Measurements from ENCODE around the gene CERK.

DNA sequence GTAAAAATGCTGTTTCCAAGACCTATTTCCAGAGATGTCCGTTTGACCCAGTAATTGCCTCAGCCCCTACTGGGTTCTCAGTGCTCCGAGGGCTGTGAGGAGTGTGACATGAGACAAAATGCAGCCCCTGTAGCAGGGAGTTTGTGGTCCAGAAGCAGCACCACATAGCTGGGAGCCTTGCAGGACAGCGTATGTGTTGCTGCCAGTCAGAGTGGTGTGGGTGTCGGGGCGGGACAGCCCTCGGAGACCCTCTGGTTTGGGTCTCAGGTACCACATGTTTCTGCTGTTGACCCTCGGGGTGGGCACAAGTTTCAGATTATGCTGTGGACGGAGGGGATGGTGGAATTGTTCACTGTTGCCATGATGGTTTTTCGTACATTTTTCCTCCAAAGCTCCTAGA is 41.6 kb upstream of the CERK start:
- TF ChIP-seq, protein P1, sequence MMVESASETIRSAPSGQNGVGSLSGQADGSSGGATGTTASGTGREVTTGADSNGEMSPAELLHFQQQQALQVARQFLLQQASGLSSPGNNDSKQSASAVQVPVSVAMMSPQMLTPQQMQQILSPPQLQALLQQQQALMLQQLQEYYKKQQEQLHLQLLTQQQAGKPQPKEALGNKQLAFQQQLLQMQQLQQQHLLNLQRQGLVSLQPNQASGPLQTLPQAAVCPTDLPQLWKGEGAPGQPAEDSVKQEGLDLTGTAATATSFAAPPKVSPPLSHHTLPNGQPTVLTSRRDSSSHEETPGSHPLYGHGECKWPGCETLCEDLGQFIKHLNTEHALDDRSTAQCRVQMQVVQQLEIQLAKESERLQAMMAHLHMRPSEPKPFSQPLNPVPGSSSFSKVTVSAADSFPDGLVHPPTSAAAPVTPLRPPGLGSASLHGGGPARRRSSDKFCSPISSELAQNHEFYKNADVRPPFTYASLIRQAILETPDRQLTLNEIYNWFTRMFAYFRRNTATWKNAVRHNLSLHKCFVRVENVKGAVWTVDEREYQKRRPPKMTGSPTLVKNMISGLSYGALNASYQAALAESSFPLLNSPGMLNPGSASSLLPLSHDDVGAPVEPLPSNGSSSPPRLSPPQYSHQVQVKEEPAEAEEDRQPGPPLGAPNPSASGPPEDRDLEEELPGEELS (CRISPR knock-in tag; IDR thresholded peaks at IDR 0.05): no peak
- TF ChIP-seq, protein P2, sequence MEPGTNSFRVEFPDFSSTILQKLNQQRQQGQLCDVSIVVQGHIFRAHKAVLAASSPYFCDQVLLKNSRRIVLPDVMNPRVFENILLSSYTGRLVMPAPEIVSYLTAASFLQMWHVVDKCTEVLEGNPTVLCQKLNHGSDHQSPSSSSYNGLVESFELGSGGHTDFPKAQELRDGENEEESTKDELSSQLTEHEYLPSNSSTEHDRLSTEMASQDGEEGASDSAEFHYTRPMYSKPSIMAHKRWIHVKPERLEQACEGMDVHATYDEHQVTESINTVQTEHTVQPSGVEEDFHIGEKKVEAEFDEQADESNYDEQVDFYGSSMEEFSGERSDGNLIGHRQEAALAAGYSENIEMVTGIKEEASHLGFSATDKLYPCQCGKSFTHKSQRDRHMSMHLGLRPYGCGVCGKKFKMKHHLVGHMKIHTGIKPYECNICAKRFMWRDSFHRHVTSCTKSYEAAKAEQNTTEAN (CRISPR knock-in tag; IDR thresholded peaks at IDR 0.05): no peak
- no peak for TF ChIP-seq NR1H2 (CRISPR knock-in tag; IDR thresholded peaks at IDR 0.05)
- TF ChIP-seq, protein P3, sequence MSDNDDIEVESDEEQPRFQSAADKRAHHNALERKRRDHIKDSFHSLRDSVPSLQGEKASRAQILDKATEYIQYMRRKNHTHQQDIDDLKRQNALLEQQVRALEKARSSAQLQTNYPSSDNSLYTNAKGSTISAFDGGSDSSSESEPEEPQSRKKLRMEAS (CRISPR knock-in tag; IDR thresholded peaks at IDR 0.05): no peak
- TF ChIP-seq, protein P4, sequence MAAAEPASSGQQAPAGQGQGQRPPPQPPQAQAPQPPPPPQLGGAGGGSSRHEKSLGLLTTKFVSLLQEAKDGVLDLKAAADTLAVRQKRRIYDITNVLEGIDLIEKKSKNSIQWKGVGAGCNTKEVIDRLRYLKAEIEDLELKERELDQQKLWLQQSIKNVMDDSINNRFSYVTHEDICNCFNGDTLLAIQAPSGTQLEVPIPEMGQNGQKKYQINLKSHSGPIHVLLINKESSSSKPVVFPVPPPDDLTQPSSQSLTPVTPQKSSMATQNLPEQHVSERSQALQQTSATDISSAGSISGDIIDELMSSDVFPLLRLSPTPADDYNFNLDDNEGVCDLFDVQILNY (CRISPR knock-in tag; IDR thresholded peaks at IDR 0.05): no peak

All from WTC11 (cell line).